Cardiac muscle cell (in vitro differentiated cells and primary cell): ENCODE results near the gene SYNE2. TPM values are rescaled to one million over a fixed set of nuclear protein-coding genes. Genes with fewer than 3 reads are reported as not detected.

Source experiments
- DNase-seq, 2 donors: peaks; one replicate each; pipeline versions ENCODE4 v3.0.0 to v3.0.0-alpha.2; 2010 to 2017; ENCODE audit warnings: low read depth in 1 of 2, low spot score in 1 of 2
- H3K27ac ChIP-seq: fragments of 200-600 bp; sonication (generic); 2 replicates; pipeline ENCODE4 v1.5.1; 2016
- H3K27me3 ChIP-seq: fragments of 200-600 bp; sonication (generic); 2 replicates; pipeline ENCODE4 v1.6.0; 2016; ENCODE audit warnings: control low read depth
- H3K36me3 ChIP-seq: fragments of 200-600 bp; sonication (generic); 2 replicates; pipeline ENCODE4 v1.5.1; 2016; ENCODE audit warnings: control low read depth
- H3K4me1 ChIP-seq: fragments of 200-600 bp; sonication (generic); 2 replicates; pipeline ENCODE4 v1.8.1; 2017; ENCODE audit warnings: low read depth, mild to moderate bottlenecking, mixed run types
- H3K4me3 ChIP-seq: fragments of 200-600 bp; sonication (generic); 2 replicates; pipeline ENCODE4 v1.5.1; 2016; ENCODE audit warnings: mild to moderate bottlenecking
- H3K9me3 ChIP-seq: fragments of 200-600 bp; sonication (generic); 2 replicates; pipeline ENCODE4 v1.5.1; 2017; ENCODE audit warnings: low read depth, mild to moderate bottlenecking, control low read depth
- CTCF ChIP-seq: IDR thresholded peaks from 2 replicates; pipeline ENCODE4 v1.5.1; 2012; ENCODE audit warnings: low read depth, mild to moderate bottlenecking, low read length
- polyA plus RNA-seq: library from polyadenylated mRNA; unstranded; fragments of >200 nt; fragmentation: Nextera tagmentation; extraction: Ambion mirVana; gene quantifications from 2 replicates; pipeline ENCODE4 v1.2.1, GENCODE V29; 2016
- total RNA-seq: library from RNA; depleted of rRNA; stranded (reverse); fragments of >200 nt; gene quantifications from 2 replicates; pipeline ENCODE4 v1.2.3, GENCODE V29; 2016

The SYNE2 gene
- total and polyA plus RNA-seq, 2 experiments from 2014 or later = 36.0 to 95.2 TPM

GRCh38 chr14:64221391-64222003 lies 368.7 kb downstream of the SYNE2 start:
- H3K27me3 ChIP-seq = no peaks in the 10 kb centered on the region
- no peak overlapping the region for H3K4me3 ChIP-seq
- TF ChIP-seq CTCF = no peak
- no peak for DNase-seq
- H3K27ac ChIP-seq = peak overlapping the region; percentile 80
- H3K9me3 ChIP-seq = no peaks in the 10 kb centered on the region
- peaks cover 53% of the 10 kb centered on the region for H3K4me1 ChIP-seq
- H3K36me3 ChIP-seq = peaks cover 21% of the 10 kb centered on the region

GRCh38 chr14:64225151-64225757 lies 372.4 kb downstream of the SYNE2 start:
- H3K36me3 ChIP-seq = peaks cover 34% of the 10 kb centered on the region
- no peak for DNase-seq
- TF ChIP-seq CTCF = no peak

GRCh38 chr14:64227856-64228255 lies 375.1 kb downstream of the SYNE2 start:
- Histone ChIP-seq H3K27me3 (no peaks in the 10 kb centered on the region), H3K4me3 (no peak overlapping the region), H3K27ac (no peak overlapping the region), H3K9me3 (no peaks in the 10 kb centered on the region), H3K36me3 (peaks cover 27% of the 10 kb centered on the region), H3K4me1 (peaks cover 5% of the 10 kb centered on the region)
- no peak for DNase-seq
- TF ChIP-seq CTCF = no peak

More at GRCh38 chr14:64225151-64225757, 372.4 kb downstream of the SYNE2 start:
- H3K4me3 ChIP-seq = no peak overlapping the region
- no peaks in the 10 kb centered on the region for H3K9me3 ChIP-seq
- H3K27ac ChIP-seq = no peak overlapping the region
- H3K4me1 ChIP-seq = peaks cover 20% of the 10 kb centered on the region
- H3K27me3 ChIP-seq = no peaks in the 10 kb centered on the region

GRCh38 chr14:64229489-64229888 lies 376.7 kb downstream of the SYNE2 start:
- Histone ChIP-seq H3K4me1 (no peaks in the 10 kb centered on the region), H3K4me3 (no peak overlapping the region), H3K9me3 (no peaks in the 10 kb centered on the region), H3K27ac (no peak overlapping the region), H3K27me3 (no peaks in the 10 kb centered on the region), H3K36me3 (peaks cover 25% of the 10 kb centered on the region)
- DNase-seq = no peak
- TF ChIP-seq CTCF = no peak

GRCh38 chr14:64232095-64232838 lies 379.5 kb downstream of the SYNE2 start:
- no peak for TF ChIP-seq CTCF
- Histone ChIP-seq H3K4me3 (no peak overlapping the region), H3K27ac (no peak overlapping the region)

More at GRCh38 chr14:64232095-64232838, 379.5 kb downstream of the SYNE2 start:
- Histone ChIP-seq H3K27me3 (no peaks in the 10 kb centered on the region), H3K36me3 (peaks cover 12% of the 10 kb centered on the region), H3K4me1 (no peaks in the 10 kb centered on the region), H3K9me3 (no peaks in the 10 kb centered on the region)
- peak in 1 of 2 donors; percentile 82 for DNase-seq
